PC-9 (cell line): ENCODE data around the gene ACTL7A.

ENCODE experiments used
- EZH2 ChIP-seq: fragments of 200-600 bp; sonication (generic); IDR thresholded peaks from 2 replicates; pipeline ENCODE4 v1.8.0; 2017; ENCODE audit warnings: antibody characterized with exemption, low read depth
- TF ChIP-seq, protein P1 (sequence below): fragments of 200-600 bp; sonication (generic); conservative IDR thresholded peaks from 2 replicates; pipeline ENCODE4 v1.6.1; 2017; ENCODE audit warnings: mixed run types, antibody characterized with exemption, mild to moderate bottlenecking, moderate library complexity

DNA sequence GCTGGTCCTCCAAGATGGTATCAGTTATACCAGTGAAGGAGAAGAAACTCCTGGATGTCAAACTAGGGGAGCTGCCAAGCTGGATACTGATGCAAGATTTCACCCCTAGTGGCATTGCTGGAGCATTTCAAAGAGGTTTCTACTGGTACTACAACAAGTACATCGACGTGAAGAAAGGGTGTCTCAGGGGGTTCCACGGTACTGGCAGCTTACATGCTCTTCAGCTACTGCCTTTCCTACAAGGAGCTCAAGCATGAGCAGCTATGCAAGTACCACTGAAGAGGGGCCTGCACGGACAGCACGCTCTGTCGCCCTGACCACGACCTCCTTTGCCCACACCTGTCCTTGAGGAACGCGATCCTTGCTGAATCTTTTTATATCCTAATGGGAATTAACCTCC, 25.7 kb upstream of the ACTL7A start:
- TF ChIP-seq, protein P1, sequence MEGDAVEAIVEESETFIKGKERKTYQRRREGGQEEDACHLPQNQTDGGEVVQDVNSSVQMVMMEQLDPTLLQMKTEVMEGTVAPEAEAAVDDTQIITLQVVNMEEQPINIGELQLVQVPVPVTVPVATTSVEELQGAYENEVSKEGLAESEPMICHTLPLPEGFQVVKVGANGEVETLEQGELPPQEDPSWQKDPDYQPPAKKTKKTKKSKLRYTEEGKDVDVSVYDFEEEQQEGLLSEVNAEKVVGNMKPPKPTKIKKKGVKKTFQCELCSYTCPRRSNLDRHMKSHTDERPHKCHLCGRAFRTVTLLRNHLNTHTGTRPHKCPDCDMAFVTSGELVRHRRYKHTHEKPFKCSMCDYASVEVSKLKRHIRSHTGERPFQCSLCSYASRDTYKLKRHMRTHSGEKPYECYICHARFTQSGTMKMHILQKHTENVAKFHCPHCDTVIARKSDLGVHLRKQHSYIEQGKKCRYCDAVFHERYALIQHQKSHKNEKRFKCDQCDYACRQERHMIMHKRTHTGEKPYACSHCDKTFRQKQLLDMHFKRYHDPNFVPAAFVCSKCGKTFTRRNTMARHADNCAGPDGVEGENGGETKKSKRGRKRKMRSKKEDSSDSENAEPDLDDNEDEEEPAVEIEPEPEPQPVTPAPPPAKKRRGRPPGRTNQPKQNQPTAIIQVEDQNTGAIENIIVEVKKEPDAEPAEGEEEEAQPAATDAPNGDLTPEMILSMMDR, result no peak
- no peak for TF ChIP-seq EZH2
